Stomach (tissue), 4 donors: ENCODE data around the gene PTPN2.

Experiments
- POLR2AphosphoS5 ChIP-seq, 3 donors: sonication (generic); formaldehyde crosslinking; IDR thresholded peaks; one replicate each; pipeline ENCODE4 v1.6.1; 2016; ENCODE audit warnings: antibody characterized with exemption in 3 of 3
- TF ChIP-seq, protein P1 (sequence below), 7 experiments: fragments of 450-650 bp in 4 of 7; fragments of 200-600 bp in 3 of 7; sonication (generic) in 3 of 7; IDR thresholded peaks; one replicate each; pipeline ENCODE4 v1.5.1; 2016 to 2019; ENCODE audit warnings: antibody characterized with exemption in 7 of 7, control low read depth in 2 of 7, mild to moderate bottlenecking in 1 of 7

DNA sequence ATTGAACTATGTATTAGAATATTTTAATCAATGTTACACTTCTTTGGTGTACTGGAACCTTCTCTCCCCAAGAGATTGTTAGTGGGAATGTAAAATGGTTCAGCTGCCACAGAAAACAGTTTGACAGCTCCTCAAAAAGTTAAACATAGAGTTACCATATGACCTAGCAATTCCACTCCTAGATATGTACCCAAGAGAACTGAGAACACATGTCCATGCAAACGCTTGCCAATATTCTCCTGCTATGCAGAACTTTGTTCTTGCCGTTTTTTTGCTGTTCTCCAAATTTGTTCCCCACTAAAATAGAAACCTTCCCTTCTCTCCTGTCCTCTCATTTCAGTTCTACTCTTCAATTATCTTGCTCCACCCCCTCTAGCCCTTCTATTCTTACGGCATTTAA is 87.6 kb downstream of the PTPN2 start:
- TF ChIP-seq, protein P1, sequence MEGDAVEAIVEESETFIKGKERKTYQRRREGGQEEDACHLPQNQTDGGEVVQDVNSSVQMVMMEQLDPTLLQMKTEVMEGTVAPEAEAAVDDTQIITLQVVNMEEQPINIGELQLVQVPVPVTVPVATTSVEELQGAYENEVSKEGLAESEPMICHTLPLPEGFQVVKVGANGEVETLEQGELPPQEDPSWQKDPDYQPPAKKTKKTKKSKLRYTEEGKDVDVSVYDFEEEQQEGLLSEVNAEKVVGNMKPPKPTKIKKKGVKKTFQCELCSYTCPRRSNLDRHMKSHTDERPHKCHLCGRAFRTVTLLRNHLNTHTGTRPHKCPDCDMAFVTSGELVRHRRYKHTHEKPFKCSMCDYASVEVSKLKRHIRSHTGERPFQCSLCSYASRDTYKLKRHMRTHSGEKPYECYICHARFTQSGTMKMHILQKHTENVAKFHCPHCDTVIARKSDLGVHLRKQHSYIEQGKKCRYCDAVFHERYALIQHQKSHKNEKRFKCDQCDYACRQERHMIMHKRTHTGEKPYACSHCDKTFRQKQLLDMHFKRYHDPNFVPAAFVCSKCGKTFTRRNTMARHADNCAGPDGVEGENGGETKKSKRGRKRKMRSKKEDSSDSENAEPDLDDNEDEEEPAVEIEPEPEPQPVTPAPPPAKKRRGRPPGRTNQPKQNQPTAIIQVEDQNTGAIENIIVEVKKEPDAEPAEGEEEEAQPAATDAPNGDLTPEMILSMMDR (IDR thresholded peaks at IDR 0.05) = no peak
- no peak for TF ChIP-seq POLR2AphosphoS5 (IDR thresholded peaks at IDR 0.05)
